GM21529 (cell line): ENCODE data around the gene PLCL1.
A peak's percentile ranks its signal among the peaks of the same experiment; 100 is the strongest.

Experiments
- ATAC-seq: cut with Tn5 transposase; IDR thresholded peaks from one replicate; pipeline ENCODE4 v1.9.1; 2021; ENCODE audit not compliant: unreplicated experiment

Gene PLCL1

GRCh38 chr2:197883354-197884032, 79.1 kb downstream of the PLCL1 start:
- no peak for ATAC-seq

DNA sequence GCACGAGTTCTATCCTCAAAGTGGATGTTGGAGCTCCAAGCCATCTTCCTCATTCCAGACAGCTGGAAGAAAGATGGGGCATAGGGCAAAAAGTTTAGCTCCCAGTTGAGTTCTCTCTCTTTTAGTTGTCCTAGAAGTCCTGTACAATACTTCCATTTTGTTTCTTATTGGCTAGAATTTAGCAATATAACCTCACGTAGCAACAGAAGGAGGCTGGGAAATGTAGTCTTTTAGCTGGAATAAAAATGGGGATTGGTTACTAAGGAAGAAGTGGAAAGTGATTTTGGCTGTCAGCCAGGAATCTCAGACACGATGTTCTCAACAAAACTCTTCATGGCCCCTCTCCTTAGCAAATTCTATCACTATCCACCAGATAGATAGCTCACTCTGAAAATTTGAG, 79.9 kb downstream of the PLCL1 start:
- no peak for ATAC-seq

- no peak for ATAC-seq
These were observed 80.7 kb downstream of the PLCL1 start for GRCh38 chr2:197885126-197885525.

DNA sequence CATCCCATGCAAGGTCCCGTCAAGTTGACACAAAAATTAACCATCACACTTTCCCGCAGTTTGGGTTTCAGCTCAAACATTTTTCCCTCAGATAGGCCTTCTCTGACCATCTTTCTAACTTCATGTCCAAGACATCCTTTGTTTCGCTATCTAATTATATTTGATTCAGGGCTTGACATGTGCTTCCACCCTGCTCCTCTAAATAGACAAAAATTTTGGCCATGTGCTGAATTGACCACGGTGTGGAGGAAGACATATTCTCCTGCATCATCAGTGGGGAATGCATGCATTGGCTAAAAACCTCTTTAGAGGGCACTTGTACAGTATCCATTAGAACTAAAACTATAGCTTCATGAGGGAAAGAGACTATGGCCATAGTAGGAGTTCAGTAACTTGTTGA, 81.2 kb downstream of the PLCL1 start:
- no peak for ATAC-seq

GRCh38 chr2:197888321-197888720, 83.9 kb downstream of the PLCL1 start:
- no peak for ATAC-seq

GRCh38 chr2:197889041-197889440, 84.6 kb downstream of the PLCL1 start:
- peak; percentile 98 for ATAC-seq

- ATAC-seq, result no peak
These were observed 85.8 kb downstream of the PLCL1 start for GRCh38 chr2:197890168-197890567.

- no peak for ATAC-seq
These were observed 87.6 kb downstream of the PLCL1 start for GRCh38 chr2:197891897-197892442.

GRCh38 chr2:197893403-197894177, 89.2 kb downstream of the PLCL1 start:
- ATAC-seq, result peak; percentile 42

DNA sequence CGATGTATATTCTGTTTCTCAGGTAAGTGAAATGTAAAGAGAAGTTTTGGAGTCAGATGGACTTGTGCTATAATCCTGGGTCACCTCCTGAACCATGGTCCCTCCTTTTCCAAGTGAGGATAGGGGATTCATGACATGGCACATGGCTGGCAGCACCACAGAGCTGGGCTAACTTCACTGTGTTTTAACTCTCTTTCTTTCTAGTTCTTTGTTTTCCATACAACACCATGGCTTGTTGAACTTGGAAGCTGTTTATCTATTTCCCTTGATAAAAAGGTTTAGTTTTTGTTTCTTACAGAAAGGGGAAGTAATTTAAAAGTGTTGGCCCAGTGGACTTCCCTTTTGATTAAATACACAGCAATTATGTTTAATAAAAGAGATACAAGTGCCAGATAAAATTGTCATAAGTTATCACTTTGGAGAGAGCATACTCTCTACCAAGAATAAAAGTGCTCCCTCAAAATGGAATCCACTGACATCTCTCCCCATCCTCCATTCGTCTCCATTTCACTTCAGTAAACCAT, 90.4 kb downstream of the PLCL1 start:
- no peak for ATAC-seq

- no peak for ATAC-seq
These were observed 93.7 kb downstream of the PLCL1 start for GRCh38 chr2:197897960-197898678.

DNA sequence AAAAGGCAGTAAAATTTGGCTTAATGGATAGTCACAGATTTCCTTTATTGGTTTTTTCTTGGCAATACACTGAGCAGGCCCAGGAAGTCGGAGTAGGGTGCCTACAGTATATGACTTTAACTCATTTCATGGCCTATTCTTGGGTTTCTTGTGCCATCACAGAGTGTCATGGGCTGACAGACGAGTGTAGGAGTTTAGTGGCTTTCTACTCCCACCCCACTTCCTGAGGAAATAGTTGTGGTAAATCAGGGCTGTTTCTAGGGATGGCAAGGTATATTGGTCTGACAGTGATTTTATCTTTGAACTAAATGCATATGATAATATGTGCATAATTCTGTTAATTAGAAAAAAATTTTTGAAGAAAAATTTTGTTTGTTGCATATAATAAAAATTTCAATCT, 100.1 kb downstream of the PLCL1 start:
- peak; percentile 75 for ATAC-seq

- no peak for ATAC-seq
These were observed 103.8 kb downstream of the PLCL1 start for GRCh38 chr2:197908156-197908555.

DNA sequence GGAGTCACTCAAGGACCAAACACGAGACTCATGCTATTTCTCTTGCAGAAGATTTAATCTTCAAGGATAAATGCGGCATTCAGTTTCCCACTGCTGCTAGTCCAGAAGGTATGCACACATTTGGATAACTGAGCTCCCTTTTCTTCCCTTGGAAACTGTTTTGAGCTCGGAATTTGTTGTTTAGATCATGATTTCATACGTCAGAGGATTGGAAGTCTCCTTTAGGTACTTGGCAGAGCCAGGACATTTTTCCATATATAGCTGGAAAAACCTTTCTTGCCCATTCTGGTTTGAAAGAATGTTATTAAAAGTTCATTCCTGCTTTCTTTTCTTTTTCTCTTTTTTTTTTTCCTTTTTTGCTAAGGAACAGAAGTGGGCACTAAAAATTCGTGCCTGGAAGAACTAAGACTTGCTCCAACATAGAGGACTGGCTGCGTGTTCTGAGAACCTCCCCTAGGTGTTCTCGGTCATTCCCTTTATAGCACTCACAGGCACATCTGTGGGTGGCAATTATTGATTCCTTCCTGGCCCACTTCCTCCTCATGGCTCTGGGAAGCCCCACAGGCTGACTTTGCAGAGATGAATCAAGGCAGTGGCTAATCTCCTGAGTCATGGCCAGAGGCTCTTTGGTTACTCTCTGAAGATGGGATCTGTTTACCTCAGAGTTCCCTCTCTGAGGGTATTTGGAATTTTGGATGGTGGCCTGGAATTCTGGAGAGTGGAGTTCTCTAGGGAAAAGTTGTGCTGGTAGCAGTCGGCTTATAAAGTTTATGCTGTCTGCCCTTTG, 104.8 kb downstream of the PLCL1 start:
- ATAC-seq, result no peak

- no peak for ATAC-seq
These were observed 107.3 kb downstream of the PLCL1 start for GRCh38 chr2:197911667-197912066.

- no peak for ATAC-seq
These were observed 108.7 kb downstream of the PLCL1 start for GRCh38 chr2:197913084-197913483.

DNA sequence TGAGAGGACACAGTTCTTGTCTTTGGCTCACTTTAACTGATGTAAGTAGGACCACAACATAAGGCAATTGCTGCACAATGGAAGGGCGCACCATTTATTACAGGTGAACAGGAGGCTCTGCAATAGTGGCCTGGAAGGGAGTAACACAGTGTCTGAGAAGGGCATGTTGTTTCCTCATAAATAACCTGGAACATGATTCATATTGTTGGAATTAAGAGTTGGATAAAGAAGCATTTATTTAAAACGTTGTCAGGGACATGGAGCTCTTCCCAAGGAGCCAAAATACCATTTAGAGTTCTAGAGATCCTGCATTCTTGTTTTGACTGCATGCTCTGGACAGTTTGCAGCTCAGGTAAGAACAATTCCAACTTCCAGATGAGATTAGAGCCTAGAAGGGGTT, 110.4 kb downstream of the PLCL1 start:
- no peak for ATAC-seq

- no peak for ATAC-seq
These were observed 111.3 kb downstream of the PLCL1 start for GRCh38 chr2:197915548-197916265.

- ATAC-seq, result no peak
These were observed 115.1 kb downstream of the PLCL1 start for GRCh38 chr2:197919487-197919886.

DNA sequence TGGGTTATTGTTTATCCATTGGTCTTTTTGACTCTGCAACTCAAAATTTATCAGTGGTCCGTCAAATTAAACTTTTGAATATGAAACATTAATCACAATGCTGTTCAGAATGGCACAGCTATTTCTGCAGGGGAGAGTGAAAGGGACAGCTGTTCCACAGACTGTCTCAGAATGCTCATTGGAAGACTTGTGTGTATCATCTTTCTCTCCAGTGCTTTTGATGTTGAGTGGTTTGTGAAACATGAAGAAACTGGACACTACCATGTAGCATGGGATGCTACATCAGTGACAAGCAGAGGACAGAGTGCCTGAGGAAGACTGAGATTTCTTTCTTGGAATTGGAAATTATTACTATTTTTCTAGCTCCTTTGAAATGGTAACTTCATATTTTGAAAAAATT, 115.7 kb downstream of the PLCL1 start:
- ATAC-seq, result no peak
